ENCODE results near the gene FAM13A.

The FAM13A gene

DNA sequence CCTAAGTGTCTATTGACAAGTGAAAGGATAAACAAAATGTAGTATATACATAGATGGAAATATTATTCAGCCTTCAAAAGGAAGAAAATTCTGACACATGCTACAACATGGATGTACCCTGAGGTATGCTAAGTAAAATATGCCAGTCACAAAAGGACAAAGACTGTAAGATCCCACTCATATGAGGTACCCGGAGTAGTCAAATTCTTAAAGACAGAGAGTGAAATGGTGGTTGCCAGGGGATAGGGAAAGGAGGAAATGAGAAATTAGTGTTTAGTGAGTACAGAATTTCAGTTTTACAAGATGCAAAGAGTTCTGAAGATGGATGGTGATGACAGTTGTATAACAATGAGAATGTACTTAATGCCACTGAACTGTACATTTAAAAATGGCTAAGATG, 257.1 kb downstream of the FAM13A start:
- TF ChIP-seq, protein P1, sequence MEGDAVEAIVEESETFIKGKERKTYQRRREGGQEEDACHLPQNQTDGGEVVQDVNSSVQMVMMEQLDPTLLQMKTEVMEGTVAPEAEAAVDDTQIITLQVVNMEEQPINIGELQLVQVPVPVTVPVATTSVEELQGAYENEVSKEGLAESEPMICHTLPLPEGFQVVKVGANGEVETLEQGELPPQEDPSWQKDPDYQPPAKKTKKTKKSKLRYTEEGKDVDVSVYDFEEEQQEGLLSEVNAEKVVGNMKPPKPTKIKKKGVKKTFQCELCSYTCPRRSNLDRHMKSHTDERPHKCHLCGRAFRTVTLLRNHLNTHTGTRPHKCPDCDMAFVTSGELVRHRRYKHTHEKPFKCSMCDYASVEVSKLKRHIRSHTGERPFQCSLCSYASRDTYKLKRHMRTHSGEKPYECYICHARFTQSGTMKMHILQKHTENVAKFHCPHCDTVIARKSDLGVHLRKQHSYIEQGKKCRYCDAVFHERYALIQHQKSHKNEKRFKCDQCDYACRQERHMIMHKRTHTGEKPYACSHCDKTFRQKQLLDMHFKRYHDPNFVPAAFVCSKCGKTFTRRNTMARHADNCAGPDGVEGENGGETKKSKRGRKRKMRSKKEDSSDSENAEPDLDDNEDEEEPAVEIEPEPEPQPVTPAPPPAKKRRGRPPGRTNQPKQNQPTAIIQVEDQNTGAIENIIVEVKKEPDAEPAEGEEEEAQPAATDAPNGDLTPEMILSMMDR (IDR thresholded peaks at IDR 0.05; ENCODE audit: control extremely low read depth, extremely low read depth, low read depth, missing control alignments), result no peak
- ChIA-PET CTCF (interaction anchor here (1.2 kb wide), 1 partner anchor 16 kb away, joined by 3 read pairs; no protein-coding TSS in a partner anchor), POLR2A (no interaction called here)
- DNase-seq (ENCODE audit: extremely low spot score), result no peak

DNA sequence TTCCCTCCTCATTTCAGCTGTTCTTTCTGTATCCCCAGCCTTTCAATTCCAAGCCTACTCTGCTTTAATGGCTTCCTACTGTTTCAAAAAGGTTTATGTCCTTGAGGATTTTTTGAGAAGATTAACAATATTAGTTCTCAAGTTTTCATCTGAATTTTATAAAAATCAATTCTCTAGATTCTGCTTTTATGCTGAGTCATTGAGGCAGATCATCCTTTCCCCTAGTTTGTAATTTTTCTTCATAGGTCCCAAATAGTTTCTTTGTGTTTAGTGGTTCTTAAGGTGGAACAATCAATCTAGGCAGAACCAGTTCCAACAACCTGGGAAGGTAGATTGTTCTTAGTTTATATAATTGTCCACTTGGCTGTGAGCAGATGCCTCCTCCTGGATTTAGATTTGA, 259.3 kb downstream of the FAM13A start:
- ChIA-PET POLR2A (no interaction called here), CTCF (no interaction called here)
- TF ChIP-seq, protein P1 (IDR thresholded peaks at IDR 0.05; ENCODE audit: control extremely low read depth, extremely low read depth, low read depth, missing control alignments), result no peak
- no peak for DNase-seq (ENCODE audit: extremely low spot score)

DNA sequence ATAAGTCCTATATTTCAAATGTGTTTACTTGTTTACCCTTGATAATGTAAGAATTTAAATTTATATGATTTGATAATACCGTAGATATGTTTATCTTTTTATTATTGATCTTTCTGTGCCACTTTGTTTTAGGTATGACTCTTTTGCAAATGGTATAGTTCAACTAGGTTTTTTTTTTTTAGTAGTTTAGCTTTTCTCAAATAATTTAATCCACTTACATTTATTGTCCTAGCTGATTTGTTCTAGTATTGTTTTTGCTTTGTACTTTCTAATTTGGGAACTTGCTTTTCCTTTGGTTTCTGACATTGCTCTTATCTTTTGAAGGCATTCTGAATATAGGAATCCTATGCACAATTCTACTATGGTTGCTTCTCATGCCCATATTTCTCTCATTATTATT, 260.4 kb downstream of the FAM13A start:
- TF ChIP-seq, protein P1 (IDR thresholded peaks at IDR 0.05; ENCODE audit: control extremely low read depth, extremely low read depth, low read depth, missing control alignments), result no peak

GRCh38 chr4:88794952-88795351, 262.0 kb downstream of the FAM13A start:
- ChIA-PET POLR2A (no interaction called here), CTCF (interaction anchor here (1.2 to 1.5 kb wide), 3 partner anchors 10 to 70 kb away, joined by 3 to 4 read pairs (median 4); no protein-coding TSS in a partner anchor)
- TF ChIP-seq, protein P1 (IDR thresholded peaks at IDR 0.05; ENCODE audit: control extremely low read depth, extremely low read depth, low read depth, missing control alignments), result no peak
- DNase-seq (ENCODE audit: extremely low spot score), result no peak

More for the DNA sequence above, 260.4 kb downstream of the FAM13A start:
- DNase-seq (ENCODE audit: extremely low spot score), result no peak
- POLR2A ChIA-PET, result no interaction called here
- CTCF ChIA-PET, result interaction anchor here (1.0 kb wide), 1 partner anchor 24 kb away, joined by 3 read pairs; no protein-coding TSS in a partner anchor

GRCh38 chr4:88794087-88794690, 262.8 kb downstream of the FAM13A start:
- DNase-seq (ENCODE audit: extremely low spot score), result no peak
- ChIA-PET CTCF (interaction anchor here (1.2 to 1.5 kb wide), 3 partner anchors 9 to 47 kb away, joined by 3 to 5 read pairs (median 4); no protein-coding TSS in a partner anchor), POLR2A (no interaction called here)

GRCh38 chr4:88793475-88793874, 263.5 kb downstream of the FAM13A start:
- no peak for DNase-seq (ENCODE audit: extremely low spot score)
- CTCF ChIA-PET, result interaction anchor here (1.5 kb wide), 1 partner anchor 47 kb away, joined by 5 read pairs; no protein-coding TSS in a partner anchor
- POLR2A ChIA-PET, result no interaction called here
- TF ChIP-seq, protein P1 (IDR thresholded peaks at IDR 0.05; ENCODE audit: control extremely low read depth, extremely low read depth, low read depth, missing control alignments), result no peak

More at GRCh38 chr4:88794087-88794690, 262.8 kb downstream of the FAM13A start:
- TF ChIP-seq, protein P1 (IDR thresholded peaks at IDR 0.05; ENCODE audit: control extremely low read depth, extremely low read depth, low read depth, missing control alignments), result no peak

Data from GM10248 (cell line).